OCI-LY7 (cell line): ENCODE measurements around the gene CTDSP1. TPM values are rescaled to one million over a fixed set of nuclear protein-coding genes. Genes with fewer than 3 reads are reported as not detected.
A peak's percentile ranks its signal among the peaks of the same experiment; 100 is the strongest.

Experiments
- BruUV-seq: library from RNA; stranded (reverse); fragments of 400-500 nt; replicated peaks from 2 replicates; lab custom pipeline; 2021; lab: Mats Ljungman, UMichigan
- CTCF ChIA-PET: fragments of 300-600 bp; sonication (Branson Sonifier 250); formaldehyde crosslinking; loops from one replicate; lab custom pipeline; 2022; ENCODE audit warnings: antibody characterized with exemption; ENCODE audit not compliant: unreplicated experiment; lab: Charles Lee
- POLR2A ChIA-PET: fragments of 300-600 bp; sonication (Branson Sonifier 250); formaldehyde crosslinking; loops from one replicate; lab custom pipeline; 2022; ENCODE audit warnings: antibody characterized with exemption; lab: Charles Lee
- DNase-seq: peaks from one replicate; pipeline ENCODE4 v3.0.0-alpha.2; 2015; ENCODE audit warnings: low spot score
- H2AFZ ChIP-seq: fragments of 200-600 bp; sonication (generic), shearing (Covaris generic); 2 replicates; pipeline ENCODE4 v1.6.1; 2014; ENCODE audit warnings: mild to moderate bottlenecking, antibody characterized with exemption, low read length, moderate library complexity
- H3K27ac ChIP-seq: fragments of 200-600 bp; sonication (generic); 2 replicates; pipeline ENCODE4 v1.5.1; 2014; ENCODE audit warnings: mixed run types, low read depth, mild to moderate bottlenecking, moderate library complexity, low read length, inconsistent platforms; ENCODE audit not compliant: poor library complexity, severe bottlenecking
- H3K36me3 ChIP-seq: fragments of 200-600 bp; sonication (generic); 2 replicates; pipeline ENCODE4 v1.6.1; 2014; ENCODE audit warnings: mild to moderate bottlenecking, antibody characterized with exemption, low read length, moderate library complexity, mixed read lengths; ENCODE audit not compliant: insufficient read depth
- H3K4me1 ChIP-seq: fragments of 200-600 bp; sonication (generic); 2 replicates; pipeline ENCODE4 v1.5.1; 2014; ENCODE audit warnings: mild to moderate bottlenecking, low read length; ENCODE audit not compliant: insufficient read depth, poor library complexity, severe bottlenecking
- H3K4me2 ChIP-seq: fragments of 200-600 bp; sonication (generic); 2 replicates; pipeline ENCODE4 v1.6.1; 2014; ENCODE audit warnings: mild to moderate bottlenecking, low read length
- H3K4me3 ChIP-seq: fragments of 200-600 bp; sonication (generic); 2 replicates; pipeline ENCODE4 v1.5.1; 2014; ENCODE audit warnings: mild to moderate bottlenecking, low read depth, low read length; ENCODE audit not compliant: poor library complexity, severe bottlenecking
- H3K79me2 ChIP-seq: fragments of 200-600 bp; sonication (generic); 2 replicates; pipeline ENCODE4 v1.6.1; 2016; ENCODE audit warnings: low read depth, mild to moderate bottlenecking, low read length, moderate library complexity, mixed read lengths; ENCODE audit not compliant: insufficient read depth
- H3K9me2 ChIP-seq: fragments of 200-600 bp; sonication (generic); 2 replicates; pipeline ENCODE4 v1.6.1; 2016; ENCODE audit warnings: mild to moderate bottlenecking, low read length, mixed read lengths; ENCODE audit not compliant: insufficient read depth
- H3K9me3 ChIP-seq: fragments of 200-600 bp; sonication (generic); 2 replicates; pipeline ENCODE4 v1.6.1; 2014; ENCODE audit warnings: mild to moderate bottlenecking, mixed run types, low read length, mixed read lengths
- H4K20me1 ChIP-seq: fragments of 200-600 bp; sonication (generic); 2 replicates; pipeline ENCODE4 v1.6.1; 2014; ENCODE audit warnings: mild to moderate bottlenecking, antibody characterized with exemption, low read length, moderate library complexity, mixed read lengths; ENCODE audit not compliant: insufficient read depth
- CTCF ChIP-seq: fragments of 200-600 bp; sonication (generic); conservative IDR thresholded peaks from 2 replicates; pipeline ENCODE4 v1.5.1; 2014; ENCODE audit warnings: mild to moderate bottlenecking, antibody characterized with exemption, low read length, moderate library complexity, mixed read lengths
- EZH2phosphoT487 ChIP-seq: fragments of 200-600 bp; sonication (generic); IDR thresholded peaks from 2 replicates; pipeline ENCODE4 v1.6.1; 2018; ENCODE audit warnings: low read depth, borderline replicate concordance, mild to moderate bottlenecking, mixed run types, antibody characterized with exemption, low read length, moderate library complexity, mixed read lengths
- intact Hi-C: fragments of 100-400 bp; cut with micrococcal nuclease; formaldehyde crosslinking; loops from one replicate; pipeline ENCODE4 v1.10.0; 2022; ENCODE audit not compliant: unreplicated experiment
- total RNA-seq, 2 experiments: library from RNA; depleted of rRNA in 1 of 2; stranded (reverse); fragments of >200 nt in 1 of 2; shearing (Covaris generic) in 1 of 2; gene quantifications; 2 replicates each; pipeline ENCODE4 v1.2.3, GENCODE V29; 2014 to 2022

Gene CTDSP1
- total RNA-seq, 2 experiments from 2014 or later: 95.3 to 152 TPM

- peaks cover 58% of the 10 kb centered on the region for H3K4me1 ChIP-seq
- peak overlapping the region; percentile 90 for H3K4me2 ChIP-seq
- H4K20me1 ChIP-seq: no peaks in the 10 kb centered on the region
- intact Hi-C loops: no loop called here
- H2AFZ ChIP-seq: no peak overlapping the region
- peaks cover 19% of the 10 kb centered on the region for H3K79me2 ChIP-seq
- H3K36me3 ChIP-seq: peaks cover 42% of the 10 kb centered on the region
- H3K27ac ChIP-seq: peak overlapping the region; percentile 81
- no TSS peak for BruUV-seq
- peak; percentile 48 for DNase-seq
- H3K9me2 ChIP-seq: no peaks in the 10 kb centered on the region
- H3K9me3 ChIP-seq: no peaks in the 10 kb centered on the region
- no peak for TF ChIP-seq CTCF
- TF ChIP-seq EZH2phosphoT487: no peak
- CTCF ChIA-PET: interaction anchor here (1.2 kb wide), 1 partner anchor 60 kb away, joined by 3 read pairs; no protein-coding TSS in a partner anchor
- POLR2A ChIA-PET: interaction anchor here (0.5 to 1.3 kb wide), 3 partner anchors 34 to 114 kb away, joined by 3 to 4 read pairs (median 4); no protein-coding TSS in a partner anchor
- H3K4me3 ChIP-seq: peak overlapping the region; percentile 27
These were observed 4.8 kb downstream of the CTDSP1 start for GRCh38 chr2:218404351-218405085.

GRCh38 chr2:218405086-218405745 is 5.5 kb downstream of the CTDSP1 start:
- Histone ChIP-seq H3K4me1 (peaks cover 58% of the 10 kb centered on the region), H3K4me3 (peak overlapping the region; percentile 60), H3K79me2 (peaks cover 16% of the 10 kb centered on the region), H3K36me3 (peaks cover 42% of the 10 kb centered on the region), H4K20me1 (no peaks in the 10 kb centered on the region), H2AFZ (no peak overlapping the region), H3K9me3 (no peaks in the 10 kb centered on the region), H3K9me2 (no peaks in the 10 kb centered on the region), H3K4me2 (peak overlapping the region; percentile 90), H3K27ac (peak overlapping the region; percentile 81)
- TF ChIP-seq CTCF: no peak
- CTCF ChIA-PET: interaction anchor here (1.2 kb wide), 1 partner anchor 60 kb away, joined by 3 read pairs; no protein-coding TSS in a partner anchor
- intact Hi-C loops: no loop called here
- DNase-seq: no peak
- TSS peak; percentile 65 for BruUV-seq
- POLR2A ChIA-PET: interaction anchor here (1.3 kb wide), 1 partner anchor 35 kb away, joined by 3 read pairs; no protein-coding TSS in a partner anchor
